ENCODE measurements around the gene CRB2.

DNA sequence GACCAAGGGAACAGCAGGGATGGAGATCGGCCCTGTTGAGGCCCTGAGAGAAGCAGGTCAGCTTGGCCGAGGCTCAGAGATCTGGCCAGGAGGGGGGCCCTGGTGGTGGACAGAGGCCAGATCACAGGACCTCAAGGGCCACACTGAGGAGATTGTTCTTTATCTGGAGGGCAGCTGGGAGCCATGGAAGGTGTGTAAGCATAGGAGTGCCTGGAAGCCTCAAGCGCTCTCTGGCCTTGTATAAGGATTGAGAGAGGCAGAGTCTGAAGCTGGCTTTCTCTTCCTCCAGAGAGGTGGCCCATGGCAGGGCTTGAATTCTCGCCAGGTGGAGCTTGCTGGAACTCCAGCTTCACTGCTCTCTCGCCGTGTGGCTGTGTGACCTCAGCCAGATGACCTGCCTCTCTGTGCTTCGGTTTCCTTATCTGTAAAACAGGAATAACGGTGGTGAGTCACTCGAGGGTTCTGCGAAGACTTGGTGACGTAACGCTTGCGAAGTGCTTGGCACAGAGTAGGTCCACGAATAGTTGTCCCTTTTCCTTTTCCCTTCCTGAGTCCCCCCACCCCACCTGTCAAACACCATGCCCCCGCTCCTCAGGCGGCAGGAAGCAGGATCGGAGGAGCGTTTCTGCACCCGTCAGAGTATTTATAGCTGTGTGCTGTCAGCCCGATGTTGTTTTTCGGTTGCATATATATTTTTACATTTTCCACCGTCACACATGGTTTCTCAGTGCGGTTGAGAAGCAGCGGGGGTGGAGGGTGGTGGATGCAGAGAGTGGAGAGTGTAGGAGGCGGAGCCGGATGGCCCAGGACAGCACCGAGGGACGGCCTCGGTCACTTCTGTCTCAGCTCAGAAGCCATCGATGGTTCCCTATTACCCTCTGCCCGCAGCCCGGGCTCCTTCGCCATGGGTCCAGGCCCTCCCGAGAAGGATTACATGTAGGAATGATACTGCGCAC is 17.0 kb upstream of the CRB2 start:
- TF ChIP-seq, protein P1, sequence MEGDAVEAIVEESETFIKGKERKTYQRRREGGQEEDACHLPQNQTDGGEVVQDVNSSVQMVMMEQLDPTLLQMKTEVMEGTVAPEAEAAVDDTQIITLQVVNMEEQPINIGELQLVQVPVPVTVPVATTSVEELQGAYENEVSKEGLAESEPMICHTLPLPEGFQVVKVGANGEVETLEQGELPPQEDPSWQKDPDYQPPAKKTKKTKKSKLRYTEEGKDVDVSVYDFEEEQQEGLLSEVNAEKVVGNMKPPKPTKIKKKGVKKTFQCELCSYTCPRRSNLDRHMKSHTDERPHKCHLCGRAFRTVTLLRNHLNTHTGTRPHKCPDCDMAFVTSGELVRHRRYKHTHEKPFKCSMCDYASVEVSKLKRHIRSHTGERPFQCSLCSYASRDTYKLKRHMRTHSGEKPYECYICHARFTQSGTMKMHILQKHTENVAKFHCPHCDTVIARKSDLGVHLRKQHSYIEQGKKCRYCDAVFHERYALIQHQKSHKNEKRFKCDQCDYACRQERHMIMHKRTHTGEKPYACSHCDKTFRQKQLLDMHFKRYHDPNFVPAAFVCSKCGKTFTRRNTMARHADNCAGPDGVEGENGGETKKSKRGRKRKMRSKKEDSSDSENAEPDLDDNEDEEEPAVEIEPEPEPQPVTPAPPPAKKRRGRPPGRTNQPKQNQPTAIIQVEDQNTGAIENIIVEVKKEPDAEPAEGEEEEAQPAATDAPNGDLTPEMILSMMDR (IDR thresholded peaks at IDR 0.05) = no peak
- TF ChIP-seq POLR2A (IDR thresholded peaks at IDR 0.05) = no peak

Data from body of pancreas (tissue), 4 donors.